Mesenchymal stem cell (in vitro differentiated cells and primary cell): Measurements from ENCODE around the gene MYO1E.

Experiments
- DNase-seq: peaks from one replicate; pipeline ENCODE4 v3.0.0-alpha.2; 2013
- H2AFZ ChIP-seq: one replicate; pipeline ENCODE4 v1.6.1; 2013; ENCODE audit warnings: low read depth, mild to moderate bottlenecking, control low read depth, inconsistent platforms, low read length, moderate library complexity
- H2AK5ac ChIP-seq: 2 replicates; pipeline ENCODE4 v1.6.1; 2013; ENCODE audit warnings: low read length, moderate library complexity, mild to moderate bottlenecking, inconsistent platforms; ENCODE audit not compliant: severe bottlenecking
- H2BK120ac ChIP-seq: one replicate; pipeline ENCODE4 v1.6.1; 2013; ENCODE audit warnings: low read depth, mild to moderate bottlenecking, inconsistent platforms, low read length, moderate library complexity
- H2BK12ac ChIP-seq, 2 experiments: one replicate each; pipeline ENCODE4 v1.6.1; 2013; ENCODE audit warnings: inconsistent platforms in 2 of 2, low read length in 2 of 2, mild to moderate bottlenecking in 2 of 2, moderate library complexity in 2 of 2, control low read depth in 1 of 2
- H2BK15ac ChIP-seq: one replicate; pipeline ENCODE4 v1.6.1; 2013; ENCODE audit warnings: mild to moderate bottlenecking, low read depth, inconsistent platforms; ENCODE audit not compliant: poor library complexity, severe bottlenecking
- H2BK5ac ChIP-seq: 2 replicates; pipeline ENCODE4 v1.6.1; 2013; ENCODE audit warnings: low read depth, mild to moderate bottlenecking, low read length, control low read depth, inconsistent platforms; ENCODE audit not compliant: poor library complexity, severe bottlenecking
- H3K14ac ChIP-seq, 2 experiments: one replicate each; pipeline ENCODE4 v1.6.1; 2013; ENCODE audit warnings: inconsistent platforms in 2 of 2, low read length in 2 of 2, control low read depth in 1 of 2, mild to moderate bottlenecking in 1 of 2, moderate library complexity in 1 of 2
- H3K18ac ChIP-seq, 2 experiments: one replicate each; pipeline ENCODE4 v1.6.1; 2013; ENCODE audit warnings: inconsistent platforms in 2 of 2, low read length in 2 of 2, control low read depth in 1 of 2, low read depth in 1 of 2, mild to moderate bottlenecking in 1 of 2
- H3K23ac ChIP-seq, 2 experiments: one replicate each; pipeline ENCODE4 v1.6.1; 2013; ENCODE audit warnings: inconsistent platforms in 2 of 2, low read length in 2 of 2, mild to moderate bottlenecking in 2 of 2, moderate library complexity in 2 of 2, control low read depth in 1 of 2
- H3K27ac ChIP-seq: 2 replicates; pipeline ENCODE4 v1.5.1; 2013; ENCODE audit warnings: mild to moderate bottlenecking, moderate library complexity, low read length, control low read depth, inconsistent platforms; ENCODE audit not compliant: poor library complexity, severe bottlenecking
- H3K27me3 ChIP-seq, 2 experiments: 2 replicates each; pipeline versions ENCODE4 v1.6.1 to v1.7.0; 2013; ENCODE audit warnings: low read length in 2 of 2, mild to moderate bottlenecking in 2 of 2, moderate library complexity in 2 of 2, control low read depth in 1 of 2, inconsistent platforms in 1 of 2; ENCODE audit not compliant: control insufficient read depth in 1 of 2, insufficient read depth in 1 of 2
- H3K36me3 ChIP-seq, 2 experiments: 2 replicates each; pipeline versions ENCODE4 v1.6.1 to v1.7.0; 2013; ENCODE audit warnings: low read length in 2 of 2, control low read depth in 1 of 2, inconsistent platforms in 1 of 2, low read depth in 1 of 2, mild to moderate bottlenecking in 1 of 2; ENCODE audit not compliant: insufficient read depth in 2 of 2, control insufficient read depth in 1 of 2
- H3K4ac ChIP-seq, 2 experiments: one replicate each; pipeline ENCODE4 v1.6.1; 2013; ENCODE audit warnings: inconsistent platforms in 2 of 2, low read length in 2 of 2, mild to moderate bottlenecking in 2 of 2, moderate library complexity in 2 of 2, control low read depth in 1 of 2, low read depth in 1 of 2
- H3K4me1 ChIP-seq: 2 replicates; pipeline ENCODE4 v1.6.1; 2013; ENCODE audit warnings: low read depth, low read length, control low read depth; ENCODE audit not compliant: control insufficient read depth, insufficient read depth
- H3K4me2 ChIP-seq: 2 replicates; pipeline ENCODE4 v1.6.1; 2013; ENCODE audit warnings: low read length, mild to moderate bottlenecking, inconsistent platforms; ENCODE audit not compliant: poor library complexity, severe bottlenecking
- H3K4me3 ChIP-seq, 2 experiments: 2 replicates each; pipeline versions ENCODE4 v1.5.1 to v1.7.0; 2013; ENCODE audit warnings: low read length in 2 of 2, mild to moderate bottlenecking in 2 of 2, control low read depth in 1 of 2, low read depth in 1 of 2; ENCODE audit not compliant: insufficient read depth in 1 of 2
- H3K79me1 ChIP-seq: replicated peaks from 2 replicates; pipeline ENCODE4 v1.6.1; 2013; ENCODE audit warnings: mild to moderate bottlenecking, control low read depth, low read length, inconsistent platforms; ENCODE audit not compliant: poor library complexity, severe bottlenecking
- H3K9ac ChIP-seq: 2 replicates; pipeline ENCODE4 v1.7.0; 2013; ENCODE audit warnings: mild to moderate bottlenecking, low read length, moderate library complexity
- H3K9me3 ChIP-seq: 2 replicates; pipeline ENCODE4 v1.7.0; 2013; ENCODE audit warnings: mild to moderate bottlenecking, low read length; ENCODE audit not compliant: control insufficient read depth
- H4K8ac ChIP-seq: one replicate; pipeline ENCODE4 v1.6.1; 2013; ENCODE audit warnings: inconsistent platforms, mild to moderate bottlenecking, low read length, moderate library complexity
- H4K91ac ChIP-seq: one replicate; pipeline ENCODE4 v1.6.1; 2013; ENCODE audit warnings: mild to moderate bottlenecking, low read length, inconsistent platforms
- WGBS: methylation state at CpG from one replicate; pipeline ENCODE4 v1.1.7; 2013; ENCODE audit warnings: mixed read lengths; 5-methylcytosine and 5-hydroxymethylcytosine counted together

The MYO1E gene

GRCh38 chr15:59223736-59224135 lies 148.9 kb downstream of the MYO1E start:
- no peak overlapping the region for H3K4me2 ChIP-seq
- peak overlapping the region; percentile 94 for H2AK5ac ChIP-seq
- H3K79me1 ChIP-seq = peaks cover 20% of the 10 kb centered on the region
- peaks cover 13% of the 10 kb centered on the region for H3K4me1 ChIP-seq
- no peak overlapping the region for H2BK15ac ChIP-seq
- peak overlapping the region in 1 of 2 experiments; percentile 68 for H3K4ac ChIP-seq
- no peak overlapping the region for H4K91ac ChIP-seq
- peaks cover 35 to 91% of the 10 kb centered on the region in 2 experiments for H3K36me3 ChIP-seq
- no peak overlapping the region for H4K8ac ChIP-seq
- no peak overlapping the region for H2AFZ ChIP-seq
- H3K18ac ChIP-seq = peak overlapping the region in 1 of 2 experiments; percentile 81
- peak overlapping the region; percentile 28 for H3K27ac ChIP-seq
- H3K9ac ChIP-seq = no peak overlapping the region
- no peak overlapping the region for H3K4me3 ChIP-seq
- H3K9me3 ChIP-seq = no peaks in the 10 kb centered on the region
- H3K23ac ChIP-seq = no peak overlapping the region
- no peak overlapping the region for H2BK120ac ChIP-seq
- no peaks in the 10 kb centered on the region for H3K27me3 ChIP-seq
- no peak overlapping the region for H2BK5ac ChIP-seq
- DNase-seq = no peak
- 97% methylated on average over 3 of the region's 3 CpGs for WGBS
- no peak overlapping the region for H3K14ac ChIP-seq
- H2BK12ac ChIP-seq = peak overlapping the region in 1 of 2 experiments; percentile 29

GRCh38 chr15:59222906-59223550 lies 149.6 kb downstream of the MYO1E start:
- H3K4me2 ChIP-seq = no peak overlapping the region
- no peak overlapping the region for H2BK120ac ChIP-seq
- no peak overlapping the region for H2AFZ ChIP-seq
- H4K91ac ChIP-seq = no peak overlapping the region
- H2BK5ac ChIP-seq = no peak overlapping the region
- no peaks in the 10 kb centered on the region for H3K9me3 ChIP-seq
- H3K36me3 ChIP-seq = peaks cover 34 to 93% of the 10 kb centered on the region in 2 experiments
- peak overlapping the region; percentile 60 for H3K9ac ChIP-seq
- no peak overlapping the region for H3K14ac ChIP-seq
- peak overlapping the region; percentile 26 for H2AK5ac ChIP-seq
- no peaks in the 10 kb centered on the region for H3K27me3 ChIP-seq
- peak overlapping the region in 1 of 2 experiments; percentile 46 for H3K18ac ChIP-seq
- no peak overlapping the region for H3K4ac ChIP-seq
- H3K79me1 ChIP-seq = peaks cover 20% of the 10 kb centered on the region
- no peak overlapping the region for H3K23ac ChIP-seq
- H3K4me3 ChIP-seq = no peak overlapping the region
- no peak for DNase-seq
- peak overlapping the region; percentile 81 for H3K27ac ChIP-seq
- WGBS = 95% methylated on average over 9 of the region's 11 CpGs
- no peak overlapping the region for H4K8ac ChIP-seq
- no peak overlapping the region for H2BK15ac ChIP-seq
- H3K4me1 ChIP-seq = peaks cover 13% of the 10 kb centered on the region
- peak overlapping the region in 1 of 2 experiments; percentile 80 for H2BK12ac ChIP-seq

GRCh38 chr15:59221511-59222505 lies 150.9 kb downstream of the MYO1E start:
- H3K18ac ChIP-seq = peak overlapping the region in 1 of 2 experiments; percentile 58
- peaks cover 38 to 93% of the 10 kb centered on the region in 2 experiments for H3K36me3 ChIP-seq
- H3K23ac ChIP-seq = no peak overlapping the region
- H4K91ac ChIP-seq = no peak overlapping the region
- H2AK5ac ChIP-seq = peak overlapping the region; percentile 99
- H3K9ac ChIP-seq = peak overlapping the region; percentile 77
- H3K79me1 ChIP-seq = peaks cover 17% of the 10 kb centered on the region
- no peak overlapping the region for H4K8ac ChIP-seq
- H3K4me1 ChIP-seq = peaks cover 13% of the 10 kb centered on the region
- no peaks in the 10 kb centered on the region for H3K27me3 ChIP-seq
- no peak overlapping the region for H3K4me3 ChIP-seq
- H3K9me3 ChIP-seq = no peaks in the 10 kb centered on the region
- no peak overlapping the region for H2BK12ac ChIP-seq
- peak; percentile 77 for DNase-seq
- H2AFZ ChIP-seq = no peak overlapping the region
- H3K4ac ChIP-seq = peak overlapping the region; percentile 43 to 66
- H2BK120ac ChIP-seq = peak overlapping the region; percentile 27
- no peak overlapping the region for H2BK15ac ChIP-seq
- WGBS = 60% methylated on average over 3 of the region's 5 CpGs
- peak overlapping the region; percentile 90 for H2BK5ac ChIP-seq
- H3K14ac ChIP-seq = no peak overlapping the region
- peak overlapping the region; percentile 81 for H3K27ac ChIP-seq
- no peak overlapping the region for H3K4me2 ChIP-seq

- no peak overlapping the region for H2BK12ac ChIP-seq
- H2AFZ ChIP-seq = no peak overlapping the region
- no peak overlapping the region for H2BK15ac ChIP-seq
- H4K8ac ChIP-seq = no peak overlapping the region
- WGBS = 94% methylated on average over 3 of the region's 3 CpGs
- H2BK120ac ChIP-seq = no peak overlapping the region
- no peak overlapping the region for H3K4me2 ChIP-seq
- no peak overlapping the region for H2BK5ac ChIP-seq
- no peak overlapping the region for H4K91ac ChIP-seq
- peaks cover 5% of the 10 kb centered on the region for H3K4me1 ChIP-seq
- H3K9ac ChIP-seq = no peak overlapping the region
- peaks cover 4% of the 10 kb centered on the region for H3K79me1 ChIP-seq
- no peak overlapping the region for H3K4me3 ChIP-seq
- H3K14ac ChIP-seq = no peak overlapping the region
- H3K9me3 ChIP-seq = no peaks in the 10 kb centered on the region
- H3K23ac ChIP-seq = no peak overlapping the region
- no peaks in the 10 kb centered on the region for H3K27me3 ChIP-seq
- no peak overlapping the region for H3K27ac ChIP-seq
- H3K18ac ChIP-seq = no peak overlapping the region
- DNase-seq = no peak
- peak overlapping the region; percentile 71 for H2AK5ac ChIP-seq
- no peak overlapping the region for H3K4ac ChIP-seq
- H3K36me3 ChIP-seq = peaks cover 34 to 95% of the 10 kb centered on the region in 2 experiments
These were observed 154.0 kb downstream of the MYO1E start for GRCh38 chr15:59218710-59219109.
